DOHH2 (cell line): ENCODE measurements around the gene CERK.

Source experiments
- H3F3A ChIP-seq: fragments of 200-600 bp; sonication (generic), shearing (Covaris generic); 2 replicates; pipeline ENCODE4 v1.6.0; 2016; ENCODE audit warnings: antibody characterized with exemption, mild to moderate bottlenecking; ENCODE audit not compliant: control insufficient read depth, insufficient read depth
- H3K27ac ChIP-seq: fragments of 200-600 bp; sonication (generic); 2 replicates; pipeline ENCODE4 v1.5.1; 2014; ENCODE audit warnings: low read depth, mild to moderate bottlenecking, low read length, moderate library complexity
- H3K27me3 ChIP-seq: fragments of 200-600 bp; sonication (generic); 2 replicates; pipeline ENCODE4 v1.6.1; 2014; ENCODE audit warnings: mild to moderate bottlenecking, low read length, mixed read lengths; ENCODE audit not compliant: control insufficient read depth
- H3K36me3 ChIP-seq: fragments of 200-600 bp; sonication (generic); 2 replicates; pipeline ENCODE4 v1.6.1; 2014; ENCODE audit warnings: mild to moderate bottlenecking, low read length, moderate library complexity, mixed read lengths; ENCODE audit not compliant: control insufficient read depth
- H3K4me1 ChIP-seq: fragments of 200-600 bp; sonication (generic); 2 replicates; pipeline ENCODE4 v1.6.1; 2014; ENCODE audit warnings: mild to moderate bottlenecking, low read length, mixed read lengths; ENCODE audit not compliant: control insufficient read depth
- H3K4me2 ChIP-seq: fragments of 200-600 bp; sonication (generic); 2 replicates; pipeline ENCODE4 v1.6.0; 2014; ENCODE audit warnings: mild to moderate bottlenecking, low read length, moderate library complexity
- H3K4me3 ChIP-seq: fragments of 200-600 bp; sonication (generic); 2 replicates; pipeline ENCODE4 v1.5.1; 2014; ENCODE audit warnings: mild to moderate bottlenecking, low read length, mixed read lengths
- H3K79me2 ChIP-seq: fragments of 200-600 bp; sonication (generic); 2 replicates; pipeline ENCODE4 v1.6.1; 2014; ENCODE audit warnings: mild to moderate bottlenecking, low read length, mixed read lengths; ENCODE audit not compliant: control insufficient read depth
- H3K9me2 ChIP-seq: fragments of 200-600 bp; sonication (generic); replicated peaks from 2 replicates; pipeline ENCODE4 v1.6.1; 2014; ENCODE audit warnings: mild to moderate bottlenecking, low read length, mixed read lengths; ENCODE audit not compliant: control insufficient read depth
- H3K9me3 ChIP-seq: fragments of 200-600 bp; sonication (generic); 2 replicates; pipeline ENCODE4 v1.6.1; 2014; ENCODE audit warnings: antibody characterized with exemption, low read length, mixed read lengths; ENCODE audit not compliant: control insufficient read depth, insufficient read depth
- H4K20me1 ChIP-seq: fragments of 200-600 bp; sonication (generic); 2 replicates; pipeline ENCODE4 v1.6.0; 2014; ENCODE audit warnings: low read depth, mild to moderate bottlenecking, antibody characterized with exemption, low read length, moderate library complexity; ENCODE audit not compliant: control insufficient read depth, insufficient read depth
- CTCF ChIP-seq: fragments of 200-600 bp; sonication (generic); IDR thresholded peaks from one replicate; pipeline ENCODE4 v1.5.1; 2014; ENCODE audit warnings: antibody characterized with exemption, mild to moderate bottlenecking, low read depth, low read length; ENCODE audit not compliant: poor library complexity, severe bottlenecking
- EZH2phosphoT487 ChIP-seq: fragments of 200-600 bp; sonication (generic); IDR thresholded peaks from 2 replicates; pipeline ENCODE4 v1.6.1; 2017; ENCODE audit warnings: borderline replicate concordance, mild to moderate bottlenecking, antibody characterized with exemption, low read length, moderate library complexity, mixed read lengths

Gene CERK

GRCh38 chr22:46687048-46687444 lies 51.0 kb downstream of the CERK start:
- no peak for TF ChIP-seq EZH2phosphoT487
- TF ChIP-seq CTCF = no peak
- H3K9me3 ChIP-seq = no peaks in the 10 kb centered on the region
- H3K36me3 ChIP-seq = peaks cover 33% of the 10 kb centered on the region
- H3K4me1 ChIP-seq = peaks cover 47% of the 10 kb centered on the region
- H3K27me3 ChIP-seq = no peaks in the 10 kb centered on the region
- no peaks in the 10 kb centered on the region for H3K9me2 ChIP-seq
- H3K4me2 ChIP-seq = no peak overlapping the region
- no peak overlapping the region for H3K4me3 ChIP-seq
- H3K79me2 ChIP-seq = no peaks in the 10 kb centered on the region
- H3F3A ChIP-seq = peaks cover 23% of the 10 kb centered on the region
- H4K20me1 ChIP-seq = no peaks in the 10 kb centered on the region
- no peak overlapping the region for H3K27ac ChIP-seq

- Histone ChIP-seq H3F3A (peaks cover 23% of the 10 kb centered on the region), H3K4me2 (no peak overlapping the region), H3K9me3 (no peaks in the 10 kb centered on the region), H3K27ac (no peak overlapping the region), H3K4me3 (no peak overlapping the region), H3K9me2 (no peaks in the 10 kb centered on the region), H4K20me1 (no peaks in the 10 kb centered on the region), H3K4me1 (peaks cover 49% of the 10 kb centered on the region), H3K79me2 (no peaks in the 10 kb centered on the region), H3K36me3 (peaks cover 28% of the 10 kb centered on the region), H3K27me3 (no peaks in the 10 kb centered on the region)
- TF ChIP-seq CTCF = no peak
These were observed 51.6 kb downstream of the CERK start for GRCh38 chr22:46686221-46687047.

- TF ChIP-seq CTCF (no peak), EZH2phosphoT487 (no peak)
- peaks cover 23% of the 10 kb centered on the region for H3F3A ChIP-seq
- peak overlapping the region; percentile 74 for H3K27ac ChIP-seq
- H3K36me3 ChIP-seq = peaks cover 17% of the 10 kb centered on the region
- H3K9me2 ChIP-seq = no peaks in the 10 kb centered on the region
- H3K79me2 ChIP-seq = no peaks in the 10 kb centered on the region
- no peaks in the 10 kb centered on the region for H4K20me1 ChIP-seq
- H3K4me3 ChIP-seq = peak overlapping the region; percentile 55
- peaks cover 42% of the 10 kb centered on the region for H3K4me1 ChIP-seq
- H3K4me2 ChIP-seq = peak overlapping the region; percentile 56
- no peaks in the 10 kb centered on the region for H3K27me3 ChIP-seq
- no peaks in the 10 kb centered on the region for H3K9me3 ChIP-seq
These were observed 53.3 kb downstream of the CERK start for GRCh38 chr22:46684706-46685105.
